ENCODE data around the gene LAGE3.

LAGE3 gene

GRCh38 chrX:154458954-154459778, 19.9 kb downstream of the LAGE3 start:
- H3K4me3 ChIP-seq (ENCODE audit: low read depth, low read length): peak overlapping the region; percentile 37

- H3K4me3 ChIP-seq (ENCODE audit: low read depth, low read length): peak within 1 kb of the TSS; percentile 37
Observed at GRCh38 chrX:154458116-154458953, 20.7 kb downstream of the LAGE3 start, which contains the start of gene PLXNA3. Gene PLXNA3 (plus strand): TSS chrX:154458281. CDS start chrX:154460184, 1,903 bp downstream.

GRCh38 chrX:154457491-154458115, 21.5 kb downstream of the LAGE3 start:
- no peak overlapping the region for H3K4me3 ChIP-seq (ENCODE audit: low read depth, low read length)

- no peak overlapping the region for H3K4me3 ChIP-seq (ENCODE audit: low read depth, low read length)
Observed at GRCh38 chrX:154452823-154453222, 26.3 kb downstream of the LAGE3 start.

- no peak overlapping the region for H3K4me3 ChIP-seq (ENCODE audit: low read depth, low read length)
Observed at GRCh38 chrX:154450312-154450711, 28.8 kb downstream of the LAGE3 start.

GRCh38 chrX:154449618-154450017, 29.5 kb downstream of the LAGE3 start:
- no peak overlapping the region for H3K4me3 ChIP-seq (ENCODE audit: low read depth, low read length)

- H3K4me3 ChIP-seq (ENCODE audit: low read depth, low read length): no peak overlapping the region
Observed at GRCh38 chrX:154448484-154448883, 30.6 kb downstream of the LAGE3 start.

- no peak overlapping the region for H3K4me3 ChIP-seq (ENCODE audit: low read depth, low read length)
Observed at GRCh38 chrX:154446430-154446829, 32.7 kb downstream of the LAGE3 start.

- no peak overlapping the region for H3K4me3 ChIP-seq (ENCODE audit: low read depth, low read length)
Observed at GRCh38 chrX:154445776-154446175, 33.3 kb downstream of the LAGE3 start.

- peak overlapping the region; percentile 30 for H3K4me3 ChIP-seq (ENCODE audit: low read depth, low read length)
Observed at GRCh38 chrX:154444755-154445246, 34.3 kb downstream of the LAGE3 start.

- H3K4me3 ChIP-seq (ENCODE audit: low read depth, low read length): peak within 1 kb of the TSS; percentile 30
Observed at GRCh38 chrX:154443992-154444754, 34.9 kb downstream of the LAGE3 start, which contains the start of gene FAM50A. Gene FAM50A (plus strand): TSS chrX:154444141. CDS start chrX:154444236, 95 bp downstream.

- H3K4me3 ChIP-seq (ENCODE audit: low read depth, low read length): peak overlapping the region; percentile 17
Observed at GRCh38 chrX:154443479-154443910, 35.6 kb downstream of the LAGE3 start.

GRCh38 chrX:154441984-154442707, 36.9 kb downstream of the LAGE3 start:
- no peak overlapping the region for H3K4me3 ChIP-seq (ENCODE audit: low read depth, low read length)

GRCh38 chrX:154441564-154441963, 37.5 kb downstream of the LAGE3 start:
- no peak overlapping the region for H3K4me3 ChIP-seq (ENCODE audit: low read depth, low read length)

- no peak overlapping the region for H3K4me3 ChIP-seq (ENCODE audit: low read depth, low read length)
Observed at GRCh38 chrX:154440623-154441357, 38.3 kb downstream of the LAGE3 start.

GRCh38 chrX:154439841-154440240, 39.2 kb downstream of the LAGE3 start:
- no peak overlapping the region for H3K4me3 ChIP-seq (ENCODE audit: low read depth, low read length)

- H3K4me3 ChIP-seq (ENCODE audit: low read depth, low read length): peak overlapping the region; percentile 65
Observed at GRCh38 chrX:154437971-154438893, 40.8 kb downstream of the LAGE3 start.
